VCaP (cell line): ENCODE results near the gene P3H2.
"Not testable (repeated sequence)": the region's sequence is repeated elsewhere in the genome, so short reads cannot be mapped to it uniquely, and the experiment has no call there.

Experiments used
- H3K27ac ChIP-seq: fragments of 450-650 bp; 2 replicates; pipeline ENCODE4 v1.5.1; 2017
- CTCF ChIP-seq: fragments of 450-650 bp; conservative IDR thresholded peaks from 2 replicates; pipeline ENCODE4 v1.5.1; 2017; ENCODE audit warnings: mild to moderate bottlenecking, moderate library complexity

P3H2 gene

GRCh38 chr3:190159902-190160435, 39.3 kb upstream of the P3H2 start:
- no peak for TF ChIP-seq CTCF
- H3K27ac ChIP-seq: no peak overlapping the region

GRCh38 chr3:190158261-190158660, 37.6 kb upstream of the P3H2 start:
- no peak overlapping the region for H3K27ac ChIP-seq
- no peak for TF ChIP-seq CTCF

GRCh38 chr3:190155752-190156151, 35.1 kb upstream of the P3H2 start:
- H3K27ac ChIP-seq: no peak overlapping the region
- no peak for TF ChIP-seq CTCF

- no peak for TF ChIP-seq CTCF
- no peak overlapping the region for H3K27ac ChIP-seq
Observed at GRCh38 chr3:190150681-190151080, 30.0 kb upstream of the P3H2 start.

- not testable (repeated sequence) for H3K27ac ChIP-seq
Observed at GRCh38 chr3:190149830-190150619, 29.3 kb upstream of the P3H2 start.

GRCh38 chr3:190144793-190145192, 24.1 kb upstream of the P3H2 start:
- not testable (repeated sequence) for H3K27ac ChIP-seq

GRCh38 chr3:190142041-190142440, 21.3 kb upstream of the P3H2 start:
- TF ChIP-seq CTCF: no peak
- no peak overlapping the region for H3K27ac ChIP-seq

GRCh38 chr3:190139365-190139764, 18.7 kb upstream of the P3H2 start:
- no peak for TF ChIP-seq CTCF
- H3K27ac ChIP-seq: no peak overlapping the region
